Measurements from ENCODE around the gene ZFTA.
A peak's percentile ranks its signal among the peaks of the same experiment; 100 is the strongest.

The ZFTA gene

DNA sequence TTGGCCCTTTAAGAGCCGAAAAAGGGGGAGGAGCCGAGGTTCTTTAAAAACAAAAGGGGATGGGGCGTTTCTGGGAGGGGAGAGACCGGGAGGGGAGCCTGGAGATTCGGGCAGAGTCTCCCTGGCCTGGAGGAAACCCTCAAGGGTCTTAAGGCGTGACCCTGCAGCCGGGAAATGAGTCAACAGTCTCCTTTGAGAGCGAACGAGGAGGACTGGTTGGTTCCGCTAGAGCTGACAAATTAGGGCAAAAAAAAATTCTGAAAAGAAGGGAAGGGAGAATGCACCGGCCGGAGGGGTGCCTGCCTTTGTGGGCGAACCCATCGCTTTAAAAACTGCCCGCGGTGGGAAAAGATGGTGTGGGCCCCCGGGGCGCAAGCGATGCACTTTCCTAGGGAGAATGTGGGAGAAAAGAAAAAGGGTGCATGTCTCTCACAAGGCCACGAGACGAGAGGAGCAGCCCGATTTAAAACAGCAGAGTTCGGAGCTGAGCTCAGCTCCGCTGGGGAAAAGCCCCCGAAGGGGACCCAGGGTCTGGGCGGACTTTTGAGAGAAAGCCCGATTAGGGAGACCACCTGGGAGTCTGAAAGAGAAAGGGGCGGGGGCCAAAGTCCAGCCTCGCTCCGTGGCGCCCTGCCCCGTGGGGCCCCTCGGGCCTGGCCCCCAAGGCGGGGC is 874 bp downstream of the ZFTA start:
- H3K9me3 ChIP-seq = no peaks in the 10 kb centered on the region
- in situ Hi-C loops (cut with MboI; ENCODE audit: low sequenced_read_pairs) = loop anchor here (5.0 kb wide), 1 partner anchor 50 kb away; no protein-coding TSS in a partner anchor
- DNase-seq (ENCODE audit: low spot score in 2 of 2) = peak; percentile 80 to 91
- H3K4me3 ChIP-seq = peak overlapping the region; percentile 61
- H3K27me3 ChIP-seq (ENCODE audit: low read depth) = no peaks in the 10 kb centered on the region
- peaks cover 8% of the 10 kb centered on the region for H3K36me3 ChIP-seq (replicated peaks)
- H3K4me1 ChIP-seq = peaks cover 13% of the 10 kb centered on the region

- H3K27me3 ChIP-seq (ENCODE audit: low read depth) = no peaks in the 10 kb centered on the region
- in situ Hi-C loops (cut with MboI; ENCODE audit: low sequenced_read_pairs) = loop anchor here (5.0 kb wide), 1 partner anchor 50 kb away; no protein-coding TSS in a partner anchor
- no peak for DNase-seq (ENCODE audit: low spot score in 2 of 2)
- H3K4me1 ChIP-seq = peaks cover 17% of the 10 kb centered on the region
- H3K9me3 ChIP-seq = no peaks in the 10 kb centered on the region
- H3K4me3 ChIP-seq = peak overlapping the region; percentile 61
- peaks cover 8% of the 10 kb centered on the region for H3K36me3 ChIP-seq (replicated peaks)
Observed at GRCh38 chr11:63767267-63767564, 1.4 kb downstream of the ZFTA start.

GRCh38 chr11:63766531-63767235 is 1.9 kb downstream of the ZFTA start:
- Histone ChIP-seq H3K4me3 (peak overlapping the region; percentile 61), H3K36me3 (replicated peaks) (peaks cover 8% of the 10 kb centered on the region), H3K4me1 (peaks cover 23% of the 10 kb centered on the region), H3K27me3 (ENCODE audit: low read depth) (no peaks in the 10 kb centered on the region), H3K9me3 (no peaks in the 10 kb centered on the region)
- in situ Hi-C loops (cut with MboI; ENCODE audit: low sequenced_read_pairs) = loop anchor here (5.0 kb wide), 1 partner anchor 51 kb away; no protein-coding TSS in a partner anchor
- DNase-seq (ENCODE audit: low spot score in 2 of 2) = no peak

DNA sequence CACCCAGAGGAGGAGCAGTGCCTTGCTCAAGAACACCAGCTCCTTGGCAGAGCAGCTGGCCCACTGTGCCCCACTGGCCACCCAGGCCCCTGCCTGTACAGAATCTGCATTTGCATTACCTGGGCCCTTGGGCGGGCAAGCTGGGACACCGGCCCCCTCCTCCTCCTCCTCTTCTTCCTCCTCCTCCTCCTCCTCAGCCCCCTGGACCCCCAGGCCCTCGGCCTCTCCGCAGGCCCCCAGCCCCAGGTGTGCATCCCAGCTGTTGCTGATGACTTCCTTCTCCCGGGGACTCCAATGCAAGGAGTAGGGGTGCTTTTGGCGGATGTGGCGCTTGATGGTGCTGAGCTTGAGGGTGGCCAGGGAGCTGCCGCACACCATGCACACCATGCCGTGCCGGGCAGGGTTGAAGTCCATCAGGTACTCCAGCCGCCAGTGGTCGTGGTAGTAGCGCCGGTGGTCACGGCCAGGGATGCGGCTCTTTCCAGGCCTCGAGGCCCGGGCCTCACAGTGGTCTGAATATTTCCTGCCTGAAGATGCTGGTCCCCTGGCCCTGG is 2.8 kb downstream of the ZFTA start:
- Histone ChIP-seq H3K9me3 (no peaks in the 10 kb centered on the region), H3K27me3 (ENCODE audit: low read depth) (no peaks in the 10 kb centered on the region), H3K4me1 (peaks cover 24% of the 10 kb centered on the region), H3K36me3 (replicated peaks) (peaks cover 14% of the 10 kb centered on the region), H3K4me3 (no peak overlapping the region)
- no peak for DNase-seq (ENCODE audit: low spot score in 2 of 2)
- in situ Hi-C loops (cut with MboI; ENCODE audit: low sequenced_read_pairs) = loop anchor here (5.0 kb wide), 1 partner anchor 52 kb away; no protein-coding TSS in a partner anchor

DNA sequence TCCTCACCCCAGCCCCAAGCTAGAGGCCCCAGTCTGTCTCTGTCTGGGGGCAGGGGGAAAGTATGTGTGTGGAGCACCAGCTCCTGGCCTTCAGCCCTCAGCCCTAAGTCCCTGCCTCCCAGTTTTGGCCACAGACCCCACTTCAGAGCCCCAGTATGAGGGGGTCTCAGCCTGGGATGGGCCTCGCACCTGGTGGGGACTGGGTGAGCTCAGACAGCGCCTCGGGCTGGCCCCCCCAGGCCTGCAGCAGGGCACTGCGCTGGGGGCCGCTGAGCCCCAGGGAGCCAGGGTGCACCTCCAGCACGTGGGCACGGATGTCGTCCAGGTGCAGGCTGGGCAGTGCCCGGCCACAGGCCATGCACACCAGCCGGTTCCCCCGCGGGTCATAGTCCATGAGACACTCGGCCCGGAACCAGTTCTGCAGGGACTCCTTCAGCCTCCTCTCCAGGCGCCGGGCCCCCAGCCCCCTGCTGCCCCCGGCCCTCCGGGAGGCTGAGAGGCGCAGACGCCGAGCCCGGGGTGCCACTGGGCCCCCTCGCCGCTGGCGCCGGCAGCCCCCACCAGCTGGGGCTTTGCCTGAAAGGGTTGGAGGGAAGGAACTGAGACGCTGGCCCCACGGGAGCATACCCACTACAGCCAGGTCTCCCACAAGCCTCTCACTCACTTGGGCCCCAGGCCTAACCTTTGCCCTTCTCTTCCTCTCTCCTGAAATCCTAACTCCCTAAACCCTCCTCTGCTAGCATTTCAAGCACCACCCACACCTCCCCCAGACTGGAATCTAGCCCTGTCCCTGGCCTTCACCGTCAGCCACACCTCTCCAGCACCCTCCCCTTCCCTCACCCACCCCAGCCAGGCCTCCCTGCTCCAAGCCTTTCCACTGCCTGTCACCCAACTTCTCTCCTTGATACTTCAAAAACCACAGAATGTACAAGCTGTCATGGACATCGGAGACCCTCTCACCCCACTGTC is 3.6 kb downstream of the ZFTA start:
- Histone ChIP-seq H3K36me3 (replicated peaks) (peaks cover 20% of the 10 kb centered on the region), H3K4me1 (peaks cover 24% of the 10 kb centered on the region), H3K9me3 (no peaks in the 10 kb centered on the region), H3K4me3 (no peak overlapping the region), H3K27me3 (ENCODE audit: low read depth) (no peaks in the 10 kb centered on the region)
- no peak for DNase-seq (ENCODE audit: low spot score in 2 of 2)
- in situ Hi-C loops (cut with MboI; ENCODE audit: low sequenced_read_pairs) = loop anchor here (5.0 kb wide), 1 partner anchor 52 kb away; no protein-coding TSS in a partner anchor

GRCh38 chr11:63764340-63764678 is 4.3 kb downstream of the ZFTA start:
- H3K9me3 ChIP-seq = no peaks in the 10 kb centered on the region
- in situ Hi-C loops (cut with MboI; ENCODE audit: low sequenced_read_pairs) = no loop called here
- DNase-seq (ENCODE audit: low spot score in 2 of 2) = no peak
- no peak overlapping the region for H3K4me3 ChIP-seq
- no peaks in the 10 kb centered on the region for H3K27me3 ChIP-seq (ENCODE audit: low read depth)
- H3K36me3 ChIP-seq (replicated peaks) = peaks cover 20% of the 10 kb centered on the region
- peaks cover 24% of the 10 kb centered on the region for H3K4me1 ChIP-seq

DNA sequence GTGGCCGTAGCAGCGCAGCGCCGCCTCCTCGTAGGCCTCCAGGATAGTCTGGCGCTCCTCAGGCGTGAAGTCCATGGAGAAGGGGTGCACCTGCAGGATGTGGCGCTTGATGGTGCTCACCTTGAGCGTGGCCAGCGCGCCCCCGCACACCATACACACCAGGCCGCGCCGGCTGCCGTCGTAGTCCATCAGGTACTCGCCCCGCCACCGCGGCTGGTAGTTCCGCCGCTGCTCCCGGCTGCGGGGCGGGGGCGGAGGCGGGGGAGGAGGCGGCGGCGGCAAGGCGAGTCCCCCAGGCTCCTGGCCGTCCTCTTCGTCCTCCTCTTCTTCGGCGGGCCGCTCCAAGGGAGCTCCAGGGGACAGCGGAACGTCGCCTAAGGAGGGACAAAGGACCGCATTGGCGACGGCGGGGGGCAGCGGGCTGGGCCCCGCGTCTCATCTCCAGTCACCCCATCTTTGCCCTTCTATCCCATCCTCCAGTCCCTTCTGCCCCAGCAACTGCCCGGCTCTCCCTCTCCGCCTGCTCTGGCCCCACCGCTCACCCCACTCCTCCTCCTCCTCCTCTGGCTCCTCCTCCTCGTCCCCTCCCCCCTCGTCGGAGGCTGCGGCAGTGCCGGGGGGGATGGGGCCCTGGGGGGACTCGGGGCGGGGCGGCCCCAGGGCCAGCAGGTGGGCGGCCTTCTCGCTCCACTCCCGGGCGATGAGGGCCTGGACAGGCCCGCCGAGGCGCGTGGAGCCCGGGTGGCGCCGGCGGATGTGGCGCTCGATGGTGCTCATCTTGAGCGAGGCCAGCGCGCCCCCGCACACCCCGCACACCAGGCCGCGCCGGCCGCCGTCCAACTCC is 4.9 kb downstream of the ZFTA start:
- no peaks in the 10 kb centered on the region for H3K27me3 ChIP-seq (ENCODE audit: low read depth)
- peaks cover 24% of the 10 kb centered on the region for H3K4me1 ChIP-seq
- no peak overlapping the region for H3K4me3 ChIP-seq
- in situ Hi-C loops (cut with MboI; ENCODE audit: low sequenced_read_pairs) = no loop called here
- H3K9me3 ChIP-seq = no peaks in the 10 kb centered on the region
- no peak for DNase-seq (ENCODE audit: low spot score in 2 of 2)
- peaks cover 26% of the 10 kb centered on the region for H3K36me3 ChIP-seq (replicated peaks)

GRCh38 chr11:63762654-63763495 is 5.7 kb downstream of the ZFTA start:
- peak overlapping the region; percentile 15 for H3K4me3 ChIP-seq
- no peaks in the 10 kb centered on the region for H3K27me3 ChIP-seq (ENCODE audit: low read depth)
- peaks cover 24% of the 10 kb centered on the region for H3K4me1 ChIP-seq
- peaks cover 35% of the 10 kb centered on the region for H3K36me3 ChIP-seq (replicated peaks)
- DNase-seq (ENCODE audit: low spot score in 2 of 2) = peak; percentile 85 to 88
- in situ Hi-C loops (cut with MboI; ENCODE audit: low sequenced_read_pairs) = no loop called here
- no peaks in the 10 kb centered on the region for H3K9me3 ChIP-seq

DNA sequence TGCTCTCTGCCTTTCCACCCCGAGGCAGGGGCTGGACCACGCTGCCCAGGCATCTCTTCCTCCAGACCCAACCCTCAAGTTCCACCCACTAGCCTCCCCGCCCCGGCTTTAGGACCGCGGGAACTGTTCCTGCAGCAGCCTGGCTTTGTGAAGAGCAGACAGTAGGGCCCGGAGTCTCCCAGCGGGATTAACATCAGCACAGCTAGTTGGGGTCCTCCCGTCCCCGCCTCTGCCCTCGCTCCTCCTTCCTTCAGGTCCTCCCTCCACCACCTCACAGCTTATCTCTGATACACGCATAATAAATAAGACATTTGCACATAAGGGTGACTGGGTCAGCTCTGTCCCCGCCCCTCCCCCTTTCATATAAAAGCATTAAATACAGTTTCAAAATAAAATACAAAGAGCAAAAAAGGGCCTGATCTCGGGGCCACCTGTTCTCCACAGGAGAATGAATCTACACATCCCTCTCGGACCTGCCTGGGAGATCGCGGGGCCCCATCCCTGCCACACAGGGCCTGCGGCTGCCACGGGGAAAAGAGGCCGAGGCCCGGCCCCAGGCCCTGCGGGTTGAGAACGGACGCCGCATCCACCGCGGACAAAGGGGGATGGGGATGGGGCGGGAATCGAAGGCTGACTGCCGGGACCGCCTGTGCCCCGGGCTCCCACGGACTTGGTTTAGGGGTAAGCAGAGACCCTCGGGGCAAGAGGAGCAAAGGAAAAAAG is 6.5 kb downstream of the ZFTA start:
- Histone ChIP-seq H3K27me3 (ENCODE audit: low read depth) (no peaks in the 10 kb centered on the region), H3K36me3 (replicated peaks) (peaks cover 41% of the 10 kb centered on the region), H3K4me1 (peaks cover 22% of the 10 kb centered on the region), H3K4me3 (peak overlapping the region; percentile 15), H3K9me3 (no peaks in the 10 kb centered on the region)
- in situ Hi-C loops (cut with MboI; ENCODE audit: low sequenced_read_pairs) = no loop called here
- DNase-seq (ENCODE audit: low spot score in 2 of 2) = peak; percentile 37 to 77

GRCh38 chr11:63761188-63761587 is 7.4 kb downstream of the ZFTA start:
- Histone ChIP-seq H3K9me3 (no peaks in the 10 kb centered on the region), H3K36me3 (replicated peaks) (peaks cover 50% of the 10 kb centered on the region), H3K4me3 (no peak overlapping the region), H3K27me3 (ENCODE audit: low read depth) (no peaks in the 10 kb centered on the region), H3K4me1 (peaks cover 14% of the 10 kb centered on the region)
- DNase-seq (ENCODE audit: low spot score in 2 of 2) = no peak
- in situ Hi-C loops (cut with MboI; ENCODE audit: low sequenced_read_pairs) = no loop called here

DNA sequence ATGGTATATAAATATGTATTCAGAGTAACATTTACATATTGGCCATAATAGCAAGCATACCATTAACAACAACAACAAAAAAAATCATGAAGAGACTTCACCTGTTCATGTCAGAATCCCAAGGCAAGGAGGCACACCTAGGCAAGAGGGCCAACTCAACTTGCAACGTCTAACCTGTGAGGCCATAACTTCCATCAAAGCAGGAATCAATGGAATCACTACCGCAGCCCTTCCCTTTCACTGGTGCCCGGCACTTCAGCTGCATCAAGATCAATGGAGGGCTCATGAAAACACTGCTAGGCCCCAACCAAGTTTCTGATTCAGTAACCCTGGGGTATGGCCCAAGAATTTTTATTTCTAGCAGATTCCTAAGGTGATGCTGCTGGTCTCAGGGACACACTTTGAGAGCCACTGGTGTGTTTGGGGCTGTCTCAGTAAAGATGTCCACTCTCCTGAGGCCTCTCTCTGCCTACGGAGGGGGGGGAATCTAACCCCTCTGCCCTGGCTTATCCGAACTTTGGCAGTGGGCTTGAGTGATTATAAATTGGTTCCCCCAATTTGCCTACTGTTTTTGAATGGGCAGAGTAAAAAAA is 8.0 kb downstream of the ZFTA start:
- Histone ChIP-seq H3K4me3 (no peak overlapping the region), H3K9me3 (no peaks in the 10 kb centered on the region), H3K4me1 (peaks cover 14% of the 10 kb centered on the region), H3K27me3 (ENCODE audit: low read depth) (no peaks in the 10 kb centered on the region), H3K36me3 (replicated peaks) (peaks cover 53% of the 10 kb centered on the region)
- DNase-seq (ENCODE audit: low spot score in 2 of 2) = no peak
- in situ Hi-C loops (cut with MboI; ENCODE audit: low sequenced_read_pairs) = no loop called here
